Body of pancreas (tissue), 4 donors: Measurements from ENCODE around the gene MYADM.
"Not testable (repeated sequence)": the region's sequence is repeated elsewhere in the genome, so short reads cannot be mapped to it uniquely, and the experiment has no call there.

Source experiments
- CTCF ChIP-seq, 7 experiments: fragments of 450-650 bp in 4 of 7; fragments of 200-600 bp in 3 of 7; sonication (generic) in 3 of 7; IDR thresholded peaks; one replicate each; pipeline ENCODE4 v1.5.1; 2016 to 2019; ENCODE audit warnings: antibody characterized with exemption in 7 of 7
- POLR2A ChIP-seq, 3 donors: fragments of 450-650 bp; IDR thresholded peaks; one replicate each; pipeline ENCODE4 v1.6.1; 2016; ENCODE audit warnings: antibody characterized with exemption in 3 of 3, mild to moderate bottlenecking in 2 of 3

GRCh38 chr19:53832861-53833260 is 34.8 kb upstream of the MYADM start:
- TF ChIP-seq CTCF, POLR2A (IDR thresholded peaks at IDR 0.05): not testable (repeated sequence)
